Activated CD4-positive, alpha-beta T cell treated with anti-CD3 and anti-CD28 coated beads, Interleukin-2, amount 50 U/mL, for 16 hours (primary cell): Measurements from ENCODE around the gene CNTNAP2.
"Not testable (repeated sequence)": the region's sequence is repeated elsewhere in the genome, so short reads cannot be mapped to it uniquely, and the experiment has no call there.

ENCODE experiments used
- DNase-seq: peaks from one replicate; pipeline ENCODE4 v3.0.0-alpha.2; 2020

Gene CNTNAP2

GRCh38 chr7:148442141-148442655, 2325.6 kb downstream of the CNTNAP2 start:
- DNase-seq = no peak

GRCh38 chr7:148442933-148443332, 2326.3 kb downstream of the CNTNAP2 start:
- no peak for DNase-seq

GRCh38 chr7:148445260-148446044, 2328.9 kb downstream of the CNTNAP2 start:
- no peak for DNase-seq

GRCh38 chr7:148447221-148447849, 2330.7 kb downstream of the CNTNAP2 start:
- DNase-seq = peak; percentile 78

GRCh38 chr7:148451526-148451925, 2334.9 kb downstream of the CNTNAP2 start:
- DNase-seq = peak; percentile 67

- DNase-seq = no peak
Measured at GRCh38 chr7:148456351-148456750, 2339.8 kb downstream of the CNTNAP2 start.

- DNase-seq = no peak
Measured at GRCh38 chr7:148457310-148457921, 2340.8 kb downstream of the CNTNAP2 start.

- DNase-seq = no peak
Measured at GRCh38 chr7:148458263-148458662, 2341.7 kb downstream of the CNTNAP2 start.

- no peak for DNase-seq
Measured at GRCh38 chr7:148461392-148462179, 2345.0 kb downstream of the CNTNAP2 start.

- DNase-seq = not testable (repeated sequence)
Measured at GRCh38 chr7:148462774-148463173, 2346.2 kb downstream of the CNTNAP2 start.

- no peak for DNase-seq
Measured at GRCh38 chr7:148463210-148463609, 2346.6 kb downstream of the CNTNAP2 start.

GRCh38 chr7:148464947-148465346, 2348.3 kb downstream of the CNTNAP2 start:
- DNase-seq = no peak

GRCh38 chr7:148465441-148465840, 2348.8 kb downstream of the CNTNAP2 start:
- not testable (repeated sequence) for DNase-seq

GRCh38 chr7:148466120-148466519, 2349.5 kb downstream of the CNTNAP2 start:
- DNase-seq = no peak

- DNase-seq = no peak
Measured at GRCh38 chr7:148468700-148469098, 2352.1 kb downstream of the CNTNAP2 start.
